ENCODE data around the gene TOPBP1.
"Not testable (repeated sequence)": the region's sequence is repeated elsewhere in the genome, so short reads cannot be mapped to it uniquely, and the experiment has no call there.

Gene TOPBP1

DNA sequence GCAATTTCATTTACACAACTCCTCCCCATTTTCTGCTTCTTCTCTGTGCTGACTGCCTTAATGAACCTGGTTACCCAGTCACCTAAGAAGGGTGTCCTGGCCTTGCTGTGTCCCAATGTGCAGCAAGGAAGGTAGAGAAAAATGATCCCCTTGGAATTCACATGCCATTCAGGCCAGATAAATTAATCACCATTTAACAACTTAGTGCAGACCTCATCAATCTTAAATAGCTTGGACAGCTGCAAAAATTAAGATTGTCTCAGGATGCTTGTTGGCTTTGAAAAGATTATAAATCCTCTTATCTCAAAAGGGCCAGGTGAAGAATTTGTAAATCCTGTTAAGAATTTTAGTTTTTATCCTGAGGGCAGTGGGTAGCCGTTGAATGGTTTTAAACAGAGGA lies 97.9 kb downstream of the TOPBP1 start:
- no peaks in the 10 kb centered on the region for H3K36me3 ChIP-seq (ENCODE audit: control insufficient read depth, insufficient read depth, low read length)
- no peak for TF ChIP-seq CTCF (IDR thresholded peaks at IDR 0.05; ENCODE audit: insufficient read depth, low read length, poor library complexity, severe bottlenecking)
- H3K4me3 ChIP-seq (replicated peaks; ENCODE audit: low read depth, low read length), result no peak overlapping the region
- no peaks in the 10 kb centered on the region for H3K27me3 ChIP-seq (replicated peaks; ENCODE audit: control insufficient read depth, insufficient read depth, low read length)
- DNase-seq (ENCODE audit: extremely low read depth, insufficient read length), result no peak

DNA sequence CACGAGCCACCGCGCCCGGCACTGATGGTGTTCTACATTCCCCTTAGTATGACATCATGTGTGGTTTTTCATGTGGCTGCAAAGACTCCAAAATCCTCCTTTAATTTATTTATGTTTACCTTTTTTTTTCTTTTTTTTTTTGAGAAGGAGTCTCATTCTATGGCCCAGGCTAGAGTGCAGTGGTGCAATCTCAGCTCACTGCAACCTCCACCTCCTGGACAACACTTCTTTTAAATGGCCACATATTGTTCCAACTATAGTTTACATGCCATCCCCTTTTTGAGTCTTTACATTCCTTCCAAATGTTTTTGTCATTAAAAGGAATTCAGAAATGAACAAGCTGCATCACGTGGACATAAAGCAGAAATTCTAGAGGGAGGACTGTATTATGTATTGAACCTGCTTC lies 98.6 kb downstream of the TOPBP1 start:
- no peaks in the 10 kb centered on the region for H3K36me3 ChIP-seq (ENCODE audit: control insufficient read depth, insufficient read depth, low read length)
- H3K27me3 ChIP-seq (replicated peaks; ENCODE audit: control insufficient read depth, insufficient read depth, low read length), result no peaks in the 10 kb centered on the region
- no peak for DNase-seq (ENCODE audit: extremely low read depth, insufficient read length)
- no peak overlapping the region for H3K4me3 ChIP-seq (replicated peaks; ENCODE audit: low read depth, low read length)
- no peak for TF ChIP-seq CTCF (IDR thresholded peaks at IDR 0.05; ENCODE audit: insufficient read depth, low read length, poor library complexity, severe bottlenecking)

- H3K36me3 ChIP-seq (ENCODE audit: control insufficient read depth, insufficient read depth, low read length), result no peaks in the 10 kb centered on the region
- TF ChIP-seq CTCF (IDR thresholded peaks at IDR 0.05; ENCODE audit: insufficient read depth, low read length, poor library complexity, severe bottlenecking), result no peak
- H3K27me3 ChIP-seq (replicated peaks; ENCODE audit: control insufficient read depth, insufficient read depth, low read length), result no peaks in the 10 kb centered on the region
- H3K4me3 ChIP-seq (replicated peaks; ENCODE audit: low read depth, low read length), result no peak overlapping the region
- no peak for DNase-seq (ENCODE audit: extremely low read depth, insufficient read length)
Measured at GRCh38 chr3:133562376-133562775, 99.4 kb downstream of the TOPBP1 start.

DNA sequence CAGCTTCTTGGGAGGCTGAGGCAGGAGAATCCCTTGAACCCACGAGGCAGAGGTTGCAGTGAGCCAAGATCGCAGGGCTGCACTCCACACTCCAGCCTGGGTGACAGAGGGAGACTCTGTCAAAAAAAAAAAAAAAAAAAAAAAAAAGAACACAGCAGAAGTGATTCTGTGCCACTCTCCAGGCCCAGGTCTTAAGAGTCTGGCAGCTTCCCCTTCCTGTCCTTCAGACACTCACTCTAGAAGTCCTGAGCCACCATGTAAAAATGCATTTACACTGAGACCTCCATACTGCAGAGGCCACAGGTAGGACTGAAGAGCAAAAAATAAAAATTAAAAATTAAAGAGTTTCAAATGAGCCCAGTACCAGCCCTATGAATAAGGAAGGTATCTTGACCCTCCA lies 100.1 kb downstream of the TOPBP1 start:
- TF ChIP-seq CTCF (IDR thresholded peaks at IDR 0.05; ENCODE audit: insufficient read depth, low read length, poor library complexity, severe bottlenecking), result no peak
- DNase-seq (ENCODE audit: extremely low read depth, insufficient read length), result no peak
- no peaks in the 10 kb centered on the region for H3K36me3 ChIP-seq (ENCODE audit: control insufficient read depth, insufficient read depth, low read length)
- H3K4me3 ChIP-seq (replicated peaks; ENCODE audit: low read depth, low read length), result no peak overlapping the region
- H3K27me3 ChIP-seq (replicated peaks; ENCODE audit: control insufficient read depth, insufficient read depth, low read length), result no peaks in the 10 kb centered on the region

- H3K27me3 ChIP-seq (replicated peaks; ENCODE audit: control insufficient read depth, insufficient read depth, low read length); DNase-seq (ENCODE audit: extremely low read depth, insufficient read length); H3K4me3 ChIP-seq (replicated peaks; ENCODE audit: low read depth, low read length); H3K36me3 ChIP-seq (ENCODE audit: control insufficient read depth, insufficient read depth, low read length): not testable (repeated sequence)
Measured at GRCh38 chr3:133551589-133551988, 110.2 kb downstream of the TOPBP1 start.

All from GM06990 (cell line).